Uterus (tissue), 2 donors: ENCODE measurements around the gene SNRNP25.

Experiments
- POLR2A ChIP-seq, 2 donors: fragments of 450-650 bp; IDR thresholded peaks; one replicate each; pipeline ENCODE4 v1.6.1; 2016; ENCODE audit warnings: antibody characterized with exemption in 2 of 2, mild to moderate bottlenecking in 1 of 2, moderate library complexity in 1 of 2
- TF ChIP-seq, protein P1 (sequence below), 4 experiments: fragments of 200-600 bp in 2 of 4; fragments of 450-650 bp in 2 of 4; sonication (generic) in 2 of 4; IDR thresholded peaks; one replicate each; pipeline ENCODE4 v1.5.1; 2016 to 2019; ENCODE audit warnings: antibody characterized with exemption in 4 of 4, mild to moderate bottlenecking in 2 of 4, moderate library complexity in 1 of 4

DNA sequence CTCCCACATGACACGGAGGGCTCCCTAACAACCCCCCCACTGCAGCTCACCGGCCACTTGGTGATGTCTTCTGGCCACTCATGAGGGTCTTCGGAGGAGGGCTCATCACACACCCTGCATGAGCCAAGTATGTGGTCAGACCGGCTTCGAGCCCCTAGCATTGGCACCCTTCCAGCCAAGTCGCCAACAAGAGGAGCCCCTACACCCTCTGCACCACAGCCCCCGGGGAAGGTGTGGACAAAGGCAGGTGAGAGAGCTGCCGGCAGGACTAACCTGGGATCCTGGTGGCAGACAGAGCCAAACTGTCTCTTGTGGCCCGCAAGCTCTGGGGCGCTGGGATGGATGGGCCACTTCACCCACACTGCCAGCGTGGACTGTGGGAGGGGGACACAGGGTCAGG is 6.5 kb downstream of the SNRNP25 start:
- TF ChIP-seq, protein P1, sequence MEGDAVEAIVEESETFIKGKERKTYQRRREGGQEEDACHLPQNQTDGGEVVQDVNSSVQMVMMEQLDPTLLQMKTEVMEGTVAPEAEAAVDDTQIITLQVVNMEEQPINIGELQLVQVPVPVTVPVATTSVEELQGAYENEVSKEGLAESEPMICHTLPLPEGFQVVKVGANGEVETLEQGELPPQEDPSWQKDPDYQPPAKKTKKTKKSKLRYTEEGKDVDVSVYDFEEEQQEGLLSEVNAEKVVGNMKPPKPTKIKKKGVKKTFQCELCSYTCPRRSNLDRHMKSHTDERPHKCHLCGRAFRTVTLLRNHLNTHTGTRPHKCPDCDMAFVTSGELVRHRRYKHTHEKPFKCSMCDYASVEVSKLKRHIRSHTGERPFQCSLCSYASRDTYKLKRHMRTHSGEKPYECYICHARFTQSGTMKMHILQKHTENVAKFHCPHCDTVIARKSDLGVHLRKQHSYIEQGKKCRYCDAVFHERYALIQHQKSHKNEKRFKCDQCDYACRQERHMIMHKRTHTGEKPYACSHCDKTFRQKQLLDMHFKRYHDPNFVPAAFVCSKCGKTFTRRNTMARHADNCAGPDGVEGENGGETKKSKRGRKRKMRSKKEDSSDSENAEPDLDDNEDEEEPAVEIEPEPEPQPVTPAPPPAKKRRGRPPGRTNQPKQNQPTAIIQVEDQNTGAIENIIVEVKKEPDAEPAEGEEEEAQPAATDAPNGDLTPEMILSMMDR (IDR thresholded peaks at IDR 0.05) = no peak
- no peak for TF ChIP-seq POLR2A (IDR thresholded peaks at IDR 0.05)
